ENCODE measurements around the gene FGF13. TPM values are rescaled to one million over a fixed set of nuclear protein-coding genes. Genes with fewer than 3 reads are reported as not detected.

The FGF13 gene
- total and polyA plus RNA-seq, 2 of the 4 experiments (the other 2 are of a cell fraction): 0.18 TPM; not detected in 1

- CTCF ChIA-PET: interaction anchor here (0.6 kb wide), 1 partner anchor 46 kb away, joined by 4 read pairs; no protein-coding TSS in a partner anchor
- dilution Hi-C loops (cut with HindIII; ENCODE audit: low sequenced_read_pairs, unreplicated experiment): no loop called here
Observed at GRCh38 chrX:138709886-138710791, 1.4 kb downstream of the FGF13 start.

More at GRCh38 chrX:138709886-138710791, 1.4 kb downstream of the FGF13 start:
- in situ Hi-C loops (cut with MboI; ENCODE audit: low sequenced_read_pairs): no loop called here
- POLR2A ChIA-PET (ENCODE audit: unreplicated experiment): no interaction called here
- Histone ChIP-seq H3K23ac (ENCODE audit: low read depth, low read length) (no peak overlapping the region), H3K9me1 (ENCODE audit: insufficient read depth, low read length) (no peaks in the 10 kb centered on the region), H3K36me3 (ENCODE audit: control insufficient read depth, insufficient read depth, low read length) (no peaks in the 10 kb centered on the region), H2BK5ac (ENCODE audit: low read depth, low read length, poor library complexity, severe bottlenecking) (no peak overlapping the region), H4K20me1 (ENCODE audit: insufficient read depth, low read length) (no peaks in the 10 kb centered on the region), H2BK15ac (ENCODE audit: low read depth, low read length) (no peak overlapping the region), H4K91ac (ENCODE audit: insufficient read depth, low read depth, low read length) (no peak overlapping the region), H3K4me3 (ENCODE audit: insufficient read depth, low read depth, low read length) (no peak overlapping the region), H2AK5ac (ENCODE audit: low read depth, low read length) (no peak overlapping the region), H3K18ac (ENCODE audit: low read depth, low read length) (no peak overlapping the region), H2AFZ (replicated peaks; ENCODE audit: low read length, poor library complexity) (no peak overlapping the region), H3K79me1 (ENCODE audit: low read depth in 1 of 2, low read length in 2 of 2) (no peaks in the 10 kb centered on the region), H3K4ac (ENCODE audit: low read depth, low read length) (no peak overlapping the region), H2BK120ac (ENCODE audit: low read depth, low read length) (no peak overlapping the region), H3K27ac (ENCODE audit: insufficient read depth, low read length) (no peak overlapping the region), H3K4me2 (ENCODE audit: low read depth, low read length) (no peak overlapping the region), H3K9ac (ENCODE audit: low read depth, low read length) (no peak overlapping the region), H2AK9ac (replicated peaks; ENCODE audit: low read depth, low read length, poor library complexity) (no peak overlapping the region), H3K56ac (ENCODE audit: extremely low read depth, insufficient read depth, low read length) (no peak overlapping the region), H2BK20ac (ENCODE audit: low read depth, low read length) (no peak overlapping the region), H3K4me1 (ENCODE audit: control insufficient read depth, insufficient read depth, low read length) (no peaks in the 10 kb centered on the region), H3K14ac (replicated peaks; ENCODE audit: low read depth, low read length) (no peak overlapping the region), H4K8ac (ENCODE audit: low read depth in 2 of 2, low read length in 2 of 2) (no peak overlapping the region), H3K9me3 (ENCODE audit: control insufficient read depth, insufficient read depth, low read length) (no peaks in the 10 kb centered on the region; the same call in 1 of the 2 replicates), H4K5ac (ENCODE audit: low read depth, low read length) (no peak overlapping the region), H3K27me3 (ENCODE audit: control insufficient read depth, insufficient read depth, low read length) (peaks cover 3% of the 10 kb centered on the region; the same call in 1 of the 2 replicates)
- intact Hi-C loops (cut with micrococcal nuclease): no loop called here
- 19% methylated on average over 6 of the region's 25 CpGs; no CpG with 5 or more reads in 1 of the 2 experiments for WGBS, 2 experiments (ENCODE audit: extremely low coverage in 2 of 2, insufficient read length in 1 of 2)
- no TSS peak for BruUV-seq (replicated peaks)
- ATAC-seq (ENCODE audit: low read depth) (no peak), DNase-seq (no peak)
- no peak for TF ChIP-seq RCOR1 (IDR thresholded peaks at IDR 0.05; ENCODE audit: insufficient replicate concordance, low read length)
- TF ChIP-seq, protein P1, sequence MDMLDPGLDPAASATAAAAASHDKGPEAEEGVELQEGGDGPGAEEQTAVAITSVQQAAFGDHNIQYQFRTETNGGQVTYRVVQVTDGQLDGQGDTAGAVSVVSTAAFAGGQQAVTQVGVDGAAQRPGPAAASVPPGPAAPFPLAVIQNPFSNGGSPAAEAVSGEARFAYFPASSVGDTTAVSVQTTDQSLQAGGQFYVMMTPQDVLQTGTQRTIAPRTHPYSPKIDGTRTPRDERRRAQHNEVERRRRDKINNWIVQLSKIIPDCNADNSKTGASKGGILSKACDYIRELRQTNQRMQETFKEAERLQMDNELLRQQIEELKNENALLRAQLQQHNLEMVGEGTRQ (IDR thresholded peaks at IDR 0.05; ENCODE audit: low read depth, low read length): no peak
- TF ChIP-seq, protein P2, sequence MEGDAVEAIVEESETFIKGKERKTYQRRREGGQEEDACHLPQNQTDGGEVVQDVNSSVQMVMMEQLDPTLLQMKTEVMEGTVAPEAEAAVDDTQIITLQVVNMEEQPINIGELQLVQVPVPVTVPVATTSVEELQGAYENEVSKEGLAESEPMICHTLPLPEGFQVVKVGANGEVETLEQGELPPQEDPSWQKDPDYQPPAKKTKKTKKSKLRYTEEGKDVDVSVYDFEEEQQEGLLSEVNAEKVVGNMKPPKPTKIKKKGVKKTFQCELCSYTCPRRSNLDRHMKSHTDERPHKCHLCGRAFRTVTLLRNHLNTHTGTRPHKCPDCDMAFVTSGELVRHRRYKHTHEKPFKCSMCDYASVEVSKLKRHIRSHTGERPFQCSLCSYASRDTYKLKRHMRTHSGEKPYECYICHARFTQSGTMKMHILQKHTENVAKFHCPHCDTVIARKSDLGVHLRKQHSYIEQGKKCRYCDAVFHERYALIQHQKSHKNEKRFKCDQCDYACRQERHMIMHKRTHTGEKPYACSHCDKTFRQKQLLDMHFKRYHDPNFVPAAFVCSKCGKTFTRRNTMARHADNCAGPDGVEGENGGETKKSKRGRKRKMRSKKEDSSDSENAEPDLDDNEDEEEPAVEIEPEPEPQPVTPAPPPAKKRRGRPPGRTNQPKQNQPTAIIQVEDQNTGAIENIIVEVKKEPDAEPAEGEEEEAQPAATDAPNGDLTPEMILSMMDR (conservative IDR thresholded peaks at IDR 0.05; ENCODE audit: low read depth, low read length): no peak
- no peak for TF ChIP-seq POLR2A (IDR thresholded peaks at IDR 0.05; ENCODE audit: low read depth, low read length)
- TF ChIP-seq RFX5 (IDR thresholded peaks at IDR 0.05; ENCODE audit: low read depth, low read length): no peak
- no peak for TF ChIP-seq ELK1 (IDR thresholded peaks at IDR 0.05; ENCODE audit: borderline replicate concordance, low read depth, low read length)
- TF ChIP-seq MAFK (IDR thresholded peaks at IDR 0.05; ENCODE audit: low read depth, low read length): no peak
- TF ChIP-seq CEBPB (IDR thresholded peaks at IDR 0.05; ENCODE audit: low read depth, low read length): no peak
- no peak for TF ChIP-seq NFE2L2 (IDR thresholded peaks at IDR 0.05; ENCODE audit: low read depth, low read length)
- TF ChIP-seq MXI1 (IDR thresholded peaks at IDR 0.05; ENCODE audit: borderline replicate concordance, low read depth, low read length): no peak
- TF ChIP-seq CHD1 (IDR thresholded peaks at IDR 0.05; ENCODE audit: low read depth, low read length): no peak
- no peak for TF ChIP-seq RAD21 (IDR thresholded peaks at IDR 0.05; ENCODE audit: low read length)
- TF ChIP-seq SMC3 (IDR thresholded peaks at IDR 0.05; ENCODE audit: low read depth, low read length): no peak
- TF ChIP-seq MAZ (IDR thresholded peaks at IDR 0.05; ENCODE audit: borderline replicate concordance, low read depth, low read length): no peak
- TF ChIP-seq FOS (IDR thresholded peaks at IDR 0.05; ENCODE audit: low read depth, low read length): no peak

Measured in IMR-90 (cell line).